GM19455 (cell line): ENCODE results near the gene DCAF7.
A peak's percentile ranks its signal among the peaks of the same experiment; 100 is the strongest.

Source experiments
- ATAC-seq: cut with Tn5 transposase; IDR thresholded peaks from one replicate; pipeline ENCODE4 v1.9.1; 2021; ENCODE audit not compliant: unreplicated experiment

The DCAF7 gene

GRCh38 chr17:63579633-63580032 is 29.4 kb downstream of the DCAF7 start:
- no peak for ATAC-seq

GRCh38 chr17:63587770-63588169 is 37.5 kb downstream of the DCAF7 start:
- ATAC-seq, result no peak

- ATAC-seq, result no peak
These were observed 38.5 kb downstream of the DCAF7 start for GRCh38 chr17:63588797-63589196.

- no peak for ATAC-seq
These were observed 39.4 kb downstream of the DCAF7 start for GRCh38 chr17:63589646-63590045.

GRCh38 chr17:63592797-63593196 is 42.5 kb downstream of the DCAF7 start:
- no peak for ATAC-seq

- ATAC-seq, result no peak
These were observed 44.9 kb downstream of the DCAF7 start for GRCh38 chr17:63595132-63595531.

- ATAC-seq, result no peak
These were observed 46.7 kb downstream of the DCAF7 start for GRCh38 chr17:63596856-63597586.

GRCh38 chr17:63598281-63598680 is 48.0 kb downstream of the DCAF7 start:
- ATAC-seq, result no peak

- peak; percentile 95 for ATAC-seq
These were observed 50.5 kb downstream of the DCAF7 start, which contains the start of gene TACO1 for GRCh38 chr17:63600569-63601438. Gene TACO1, plus strand, starts transcription at chr17:63600895. Its CDS starts 189 bp downstream, at chr17:63601084.

GRCh38 chr17:63601439-63602371 is 51.4 kb downstream of the DCAF7 start:
- ATAC-seq, result no peak

GRCh38 chr17:63609816-63610573 is 59.7 kb downstream of the DCAF7 start:
- no peak for ATAC-seq

- no peak for ATAC-seq
These were observed 60.6 kb downstream of the DCAF7 start for GRCh38 chr17:63610854-63611253.

- no peak for ATAC-seq
These were observed 61.1 kb downstream of the DCAF7 start for GRCh38 chr17:63611354-63611753.

- ATAC-seq, result no peak
These were observed 63.4 kb downstream of the DCAF7 start for GRCh38 chr17:63613663-63614062.

GRCh38 chr17:63621229-63621683 is 71.0 kb downstream of the DCAF7 start:
- no peak for ATAC-seq

GRCh38 chr17:63621684-63622573 is 71.7 kb downstream of the DCAF7 start, which contains the start of gene MAP3K3:
Gene MAP3K3, plus strand, starts transcription at chr17:63622417. Its CDS starts 343 bp downstream, at chr17:63622760.
- ATAC-seq, result peak; percentile 85

GRCh38 chr17:63622574-63623390 is 72.5 kb downstream of the DCAF7 start:
- ATAC-seq, result peak; percentile 42
